ENCODE data around the gene SLCO2A1.

Gene SLCO2A1

DNA sequence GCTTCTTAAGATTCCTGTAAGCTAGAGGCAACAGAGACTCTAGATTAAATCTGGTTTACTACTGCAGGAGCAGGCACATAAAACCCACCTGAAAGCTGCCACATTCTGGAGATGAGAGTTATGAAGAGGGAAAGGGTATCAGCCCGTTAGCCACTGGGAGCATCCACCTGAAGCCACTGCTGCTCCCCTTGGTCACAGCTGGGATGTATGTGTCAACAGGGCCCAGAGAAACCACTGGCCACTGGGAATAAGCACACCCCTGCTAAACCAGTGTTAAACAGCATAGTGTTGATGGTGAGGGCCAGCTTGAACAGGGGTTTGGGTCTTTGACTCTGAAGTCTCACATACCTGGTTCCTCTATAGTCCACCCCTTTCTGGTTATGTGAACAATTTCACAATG is 10.9 kb downstream of the SLCO2A1 start:
- TF ChIP-seq, protein P1, sequence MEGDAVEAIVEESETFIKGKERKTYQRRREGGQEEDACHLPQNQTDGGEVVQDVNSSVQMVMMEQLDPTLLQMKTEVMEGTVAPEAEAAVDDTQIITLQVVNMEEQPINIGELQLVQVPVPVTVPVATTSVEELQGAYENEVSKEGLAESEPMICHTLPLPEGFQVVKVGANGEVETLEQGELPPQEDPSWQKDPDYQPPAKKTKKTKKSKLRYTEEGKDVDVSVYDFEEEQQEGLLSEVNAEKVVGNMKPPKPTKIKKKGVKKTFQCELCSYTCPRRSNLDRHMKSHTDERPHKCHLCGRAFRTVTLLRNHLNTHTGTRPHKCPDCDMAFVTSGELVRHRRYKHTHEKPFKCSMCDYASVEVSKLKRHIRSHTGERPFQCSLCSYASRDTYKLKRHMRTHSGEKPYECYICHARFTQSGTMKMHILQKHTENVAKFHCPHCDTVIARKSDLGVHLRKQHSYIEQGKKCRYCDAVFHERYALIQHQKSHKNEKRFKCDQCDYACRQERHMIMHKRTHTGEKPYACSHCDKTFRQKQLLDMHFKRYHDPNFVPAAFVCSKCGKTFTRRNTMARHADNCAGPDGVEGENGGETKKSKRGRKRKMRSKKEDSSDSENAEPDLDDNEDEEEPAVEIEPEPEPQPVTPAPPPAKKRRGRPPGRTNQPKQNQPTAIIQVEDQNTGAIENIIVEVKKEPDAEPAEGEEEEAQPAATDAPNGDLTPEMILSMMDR (IDR thresholded peaks at IDR 0.05; ENCODE audit: extremely low read depth, missing control alignments) = no peak
- no peak for DNase-seq (ENCODE audit: low spot score)

DNA sequence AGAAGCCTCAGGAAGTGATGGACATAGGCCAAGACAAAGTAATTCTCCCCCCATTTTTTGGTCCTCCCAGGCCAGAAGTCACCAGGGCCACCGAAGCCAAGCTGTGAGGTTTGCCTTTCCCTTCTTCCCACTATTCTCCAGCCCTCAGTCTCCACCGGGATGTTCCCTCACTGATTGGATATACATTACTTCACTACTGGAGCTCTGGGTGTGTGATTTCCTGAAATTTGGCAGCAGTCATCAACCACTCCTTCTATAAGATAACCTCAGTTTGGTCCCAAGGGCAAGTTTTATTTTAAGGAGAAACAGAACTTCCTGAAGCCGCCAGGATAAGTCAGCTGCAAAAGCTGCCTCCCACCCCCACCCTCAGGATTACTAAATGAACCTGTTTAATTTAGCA is 11.3 kb downstream of the SLCO2A1 start:
- TF ChIP-seq, protein P1 (IDR thresholded peaks at IDR 0.05; ENCODE audit: extremely low read depth, missing control alignments) = no peak
- DNase-seq (ENCODE audit: low spot score) = no peak

DNA sequence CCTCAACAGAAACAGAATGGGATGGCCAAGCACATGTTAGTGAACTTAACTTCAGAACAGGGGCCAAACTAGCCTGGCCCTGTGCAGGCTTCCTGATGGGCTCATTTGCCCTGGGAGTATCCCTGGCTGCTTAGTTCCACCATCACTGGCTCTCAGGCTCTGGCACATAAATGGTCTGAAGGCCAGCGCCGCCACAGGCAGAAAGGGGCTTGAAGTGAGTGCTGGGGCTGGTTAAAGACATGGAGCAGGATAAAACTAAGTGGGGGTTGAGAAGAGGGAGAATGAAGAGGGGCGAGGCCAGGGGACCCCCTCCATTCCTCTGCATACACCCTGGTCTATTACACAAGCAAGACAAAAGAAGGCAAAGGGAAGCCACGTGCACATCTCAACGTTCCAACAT is 12.2 kb downstream of the SLCO2A1 start:
- no peak for DNase-seq (ENCODE audit: low spot score)
- TF ChIP-seq, protein P1 (IDR thresholded peaks at IDR 0.05; ENCODE audit: extremely low read depth, missing control alignments) = no peak

DNA sequence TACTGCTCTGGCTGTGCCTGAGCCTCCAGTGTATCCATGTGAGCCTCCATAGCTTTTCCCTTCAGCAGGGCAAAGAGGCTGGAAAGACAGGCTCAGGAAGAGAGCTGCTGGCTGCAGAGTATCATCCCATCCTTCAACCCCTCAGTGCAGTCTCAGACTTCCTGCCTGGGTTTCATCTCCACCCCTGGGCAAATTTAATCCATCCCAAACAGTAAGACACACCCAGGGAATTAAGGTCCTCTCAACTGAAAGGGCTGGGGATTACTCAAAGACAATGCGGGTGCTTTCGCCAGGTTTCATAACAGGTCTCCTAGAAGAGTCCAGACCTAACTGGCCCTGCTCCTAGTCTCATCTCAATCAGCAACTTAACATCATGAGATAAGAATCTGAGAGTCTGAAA is 15.5 kb downstream of the SLCO2A1 start:
- DNase-seq (ENCODE audit: low spot score) = no peak
- TF ChIP-seq, protein P1 (IDR thresholded peaks at IDR 0.05; ENCODE audit: extremely low read depth, missing control alignments) = no peak

DNA sequence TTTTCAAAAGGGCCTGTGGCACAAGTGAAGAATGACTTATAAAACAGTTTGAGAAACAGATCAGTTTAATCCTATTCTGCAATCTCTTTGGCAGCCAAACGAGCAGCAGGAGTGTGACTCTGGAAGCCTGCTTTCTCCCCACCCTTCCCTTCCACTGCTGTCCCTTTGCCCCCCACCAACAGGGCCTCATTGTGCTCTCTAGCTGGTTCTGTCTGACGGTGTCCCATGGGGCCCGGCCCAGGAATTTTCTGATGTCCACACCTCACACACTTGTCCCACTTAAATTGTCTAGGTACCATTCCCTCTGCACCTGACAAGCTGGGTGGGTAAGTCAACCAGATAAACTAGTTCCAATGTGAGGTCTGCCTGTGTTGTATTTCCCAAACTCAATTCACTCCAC is 16.4 kb downstream of the SLCO2A1 start:
- no peak for DNase-seq (ENCODE audit: low spot score)
- TF ChIP-seq, protein P1 (IDR thresholded peaks at IDR 0.05; ENCODE audit: extremely low read depth, missing control alignments) = no peak

DNA sequence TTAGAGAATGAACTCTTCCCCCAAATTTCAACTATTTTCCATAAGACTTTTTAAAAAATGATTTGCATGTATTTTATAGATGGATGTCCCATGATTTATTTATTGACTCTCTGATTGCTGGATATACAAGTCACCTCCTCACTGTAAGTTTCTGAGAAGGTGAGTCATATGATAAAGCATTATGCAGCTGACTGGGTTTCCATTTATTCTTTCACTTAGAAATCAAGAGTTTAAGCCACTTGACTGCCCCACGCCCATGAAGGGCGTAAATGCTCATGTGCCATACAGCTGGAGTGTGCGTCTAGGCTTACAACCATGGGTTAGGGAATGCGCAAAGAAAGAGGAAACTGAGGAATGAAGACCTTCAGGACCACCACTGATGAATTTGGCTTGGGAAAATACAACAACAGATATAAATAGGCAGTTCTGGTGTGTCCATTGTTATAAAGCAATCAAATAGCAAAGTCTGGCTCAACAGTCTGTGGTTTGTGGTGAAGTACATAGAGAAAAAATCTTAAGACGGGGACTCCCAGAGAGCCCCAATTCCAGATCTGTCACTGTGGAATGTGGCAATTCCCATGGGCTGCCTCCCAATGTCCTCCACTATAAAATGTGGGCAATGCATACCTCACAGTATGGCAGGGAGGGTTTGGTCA is 20.3 kb downstream of the SLCO2A1 start:
- no peak for DNase-seq (ENCODE audit: low spot score)
- TF ChIP-seq, protein P1 (IDR thresholded peaks at IDR 0.05; ENCODE audit: extremely low read depth, missing control alignments) = no peak

DNA sequence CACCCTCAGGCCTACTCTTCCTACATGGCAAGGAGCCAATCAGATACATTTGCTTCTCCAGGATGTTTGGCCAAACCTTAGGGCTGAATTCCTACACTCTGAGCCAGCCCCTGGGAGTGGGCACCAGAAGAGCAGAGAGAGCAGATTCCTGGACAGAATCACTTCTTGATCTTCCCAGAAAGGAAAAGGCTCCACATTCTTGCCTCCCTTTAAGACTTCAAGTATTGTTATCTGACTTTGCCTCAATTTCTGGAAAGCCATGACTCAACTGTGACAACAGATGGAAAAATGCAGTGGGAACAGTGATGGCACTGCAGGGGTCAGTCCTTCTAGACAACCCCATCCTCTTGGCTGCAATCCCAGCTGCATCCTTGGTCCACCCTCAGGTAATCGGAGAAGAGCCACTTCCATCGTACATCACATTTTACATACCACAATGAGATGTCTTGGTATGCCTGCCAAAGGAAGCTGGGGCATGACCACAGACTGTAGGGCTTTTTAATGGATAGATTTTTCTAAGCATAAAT is 21.0 kb downstream of the SLCO2A1 start:
- TF ChIP-seq, protein P1 (IDR thresholded peaks at IDR 0.05; ENCODE audit: extremely low read depth, missing control alignments) = no peak
- no peak for DNase-seq (ENCODE audit: low spot score)
